ENCODE measurements around the gene RTL3.

The RTL3 gene

GRCh38 chrX:78618987-78619386 is 40.1 kb downstream of the RTL3 start:
- DNase-seq (ENCODE audit: low spot score): no peak

- DNase-seq (ENCODE audit: low spot score): no peak
Observed at GRCh38 chrX:78614264-78614663, 44.9 kb downstream of the RTL3 start.

Measured in AG20443 (cell line).